SK-N-SH (cell line): Measurements from ENCODE around the gene RAB3B.

Experiments used
- CTCF ChIP-seq: fragments of 200-600 bp; sonication (generic); IDR thresholded peaks from 2 replicates; pipeline ENCODE4 v1.6.1; 2017; ENCODE audit warnings: antibody characterized with exemption, mild to moderate bottlenecking, moderate library complexity
- TAF1 ChIP-seq: IDR thresholded peaks from 2 replicates; pipeline ENCODE4 v1.6.1; 2012; ENCODE audit warnings: low read depth, mild to moderate bottlenecking, low read length, moderate library complexity, borderline replicate concordance
- ZBTB33 ChIP-seq: IDR thresholded peaks from 2 replicates; pipeline ENCODE4 v1.4.0; 2012; ENCODE audit warnings: low read depth, borderline replicate concordance

- TF ChIP-seq TAF1 (no peak), CTCF (no peak), ZBTB33 (no peak)
Observed at GRCh38 chr1:51962486-51963356, 27.8 kb downstream of the RAB3B start.
